ENCODE measurements around the gene SLAMF6. TPM values are rescaled to one million over a fixed set of nuclear protein-coding genes. Genes with fewer than 3 reads are reported as not detected.

The SLAMF6 gene
- total and polyA plus RNA-seq, 10 of the 15 experiments (the other 5 are each of a cell fraction or from before 2014, with no cell fraction given) = 20.5 to 89.6 (median 36.5) TPM

- TF ChIP-seq IKZF2 (IDR thresholded peaks at IDR 0.05) (peak; percentile 29 to 65; a peak in 2 of 4 replicates), EED (IDR thresholded peaks at IDR 0.05; ENCODE audit: low read depth) (peak; percentile 62), PRDM15 (CRISPR knock-in tag; IDR thresholded peaks at IDR 0.05) (no peak), ETV6 (conservative IDR thresholded peaks at IDR 0.05 in 1 of 2, IDR thresholded peaks at IDR 0.05 in 1 of 2; ENCODE audit: borderline replicate concordance in 1 of 2, low read depth in 1 of 2) (peak in 1 of 2 experiments; percentile 61; a peak in 1 of 4 replicates), MLLT1 (IDR thresholded peaks at IDR 0.05) (0 out of 2 replicates have a peak, but pooled peaks have one; percentile 0), MEF2B (IDR thresholded peaks at IDR 0.05; ENCODE audit: partially characterized antibody, poor library complexity, severe bottlenecking) (no peak), PML (IDR thresholded peaks at IDR 0.05; ENCODE audit: low read length) (peak; percentile 43; the same call in 1 of the 2 replicates), ATF2 (IDR thresholded peaks at IDR 0.05; ENCODE audit: low read length) (0 out of 2 replicates have a peak, but pooled peaks have one; percentile 10)
- 18% methylated on average over 4 of the region's 4 CpGs for WGBS (ENCODE audit: insufficient coverage, insufficient replicate concordance, low lambda C conversion rate, missing lambda C conversion rate)
- Histone ChIP-seq H3K4me1 (ENCODE audit: control insufficient read depth, insufficient read depth, low read length) (peaks cover 41% of the 10 kb centered on the region), H3K79me2 (ENCODE audit: control insufficient read depth, insufficient read depth, low read length) (no peaks in the 10 kb centered on the region), H3K4me3 (0 out of 2 replicates have a peak overlapping the region, but pooled peaks have one; percentile 7), H3K9ac (ENCODE audit: control insufficient read depth, insufficient read depth, low read length) (peak overlapping the region; percentile 61), H3K9me3 (replicated peaks; ENCODE audit: control insufficient read depth, insufficient read depth, low read length) (peaks cover 2% of the 10 kb centered on the region; the same call in 2 of the 3 replicates), H3K27ac (ENCODE audit: control insufficient read depth, insufficient read depth) (peak overlapping the region; percentile 89), H4K20me1 (ENCODE audit: control insufficient read depth, insufficient read depth) (no peaks in the 10 kb centered on the region), H3K4me2 (ENCODE audit: control insufficient read depth, insufficient read depth) (peak overlapping the region; percentile 81), H2AFZ (ENCODE audit: control insufficient read depth, low read depth, low read length) (peak overlapping the region; percentile 70), H3K36me3 (ENCODE audit: control insufficient read depth in 2 of 2, insufficient read depth in 2 of 2, low read length in 1 of 2) (no peaks in the 10 kb centered on the region), H3K27me3 (replicated peaks in 1 of 2; ENCODE audit: control insufficient read depth in 2 of 2, insufficient read depth in 2 of 2, low read length in 1 of 2) (no peaks in the 10 kb centered on the region)
- ChIA-PET POLR2A (interaction anchor here (0.8 to 1.3 kb wide), 3 partner anchors 9 to 29 kb away, joined by 3 to 5 read pairs (median 3); no protein-coding TSS in a partner anchor), RAD21 (ENCODE audit: unreplicated experiment) (interaction anchor here (2.0 to 2.9 kb wide), 2 partner anchors 80 to 146 kb away, joined by 7 to 8 read pairs; no protein-coding TSS in a partner anchor), SMC1A (ENCODE audit: uncharacterized antibody, unreplicated experiment) (interaction anchor here (0.9 to 2.0 kb wide), 6 partner anchors 9 to 127 kb away, joined by 3 to 6 read pairs (median 4); no protein-coding TSS in a partner anchor), CTCF (interaction anchor here (0.6 to 1.3 kb wide), 4 partner anchors 9 to 493 kb away, joined by 3 to 6 read pairs (median 4); no protein-coding TSS in a partner anchor)
- no peak for DNase-seq (ENCODE audit: low read depth, low spot score)
- FAIRE-seq = no peak
- ATAC-seq = peak; percentile 41
- intact Hi-C loops (cut with micrococcal nuclease; ENCODE audit: unreplicated experiment) = no loop called here
- in situ Hi-C loops (cut with MboI) = no loop called here
- no TSS peak for BruUV-seq (replicated peaks)
Observed at GRCh38 chr1:160460683-160461287, 62.3 kb downstream of the SLAMF6 start.
